ENCODE measurements around the gene SRD5A1. TPM values are rescaled to one million over a fixed set of nuclear protein-coding genes. Genes with fewer than 3 reads are reported as not detected.

SRD5A1 gene
- polyA plus RNA-seq, 1 experiment = 20.9 TPM

DNA sequence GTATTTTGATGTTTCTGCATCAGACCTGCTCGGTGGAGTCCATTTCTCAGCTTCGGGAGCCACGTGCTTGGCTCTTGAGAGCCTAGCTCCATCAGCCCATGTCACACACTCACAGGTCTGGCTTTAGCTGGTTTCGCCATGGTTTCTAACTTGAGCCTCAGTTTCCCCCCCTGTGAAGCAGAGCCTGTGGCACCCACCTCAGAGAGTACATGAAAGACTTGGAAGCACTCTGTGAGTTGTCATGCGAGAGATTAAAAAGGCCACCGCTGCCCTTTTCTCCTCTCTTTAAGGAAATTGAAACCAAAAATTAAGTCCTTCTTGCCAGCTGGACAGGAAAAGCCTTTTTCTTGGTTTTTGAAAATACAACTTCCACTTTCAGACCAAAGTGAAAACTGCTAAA, 88.8 kb downstream of the SRD5A1 start:
- H3K4me3 ChIP-seq (ENCODE audit: low read depth, low read length) = peak overlapping the region; percentile 6
- DNase-seq (ENCODE audit: low read depth) = no peak
- no peaks in the 10 kb centered on the region; the same call in none of the 2 replicates for H3K36me3 ChIP-seq (ENCODE audit: control insufficient read depth, insufficient read depth, low read length)
- ChIA-PET CTCF (interaction anchor here (1.4 kb wide), 1 partner anchor 24 kb away, joined by 4 read pairs; no protein-coding TSS in a partner anchor), POLR2A (no interaction called here)
- TF ChIP-seq, protein P1, sequence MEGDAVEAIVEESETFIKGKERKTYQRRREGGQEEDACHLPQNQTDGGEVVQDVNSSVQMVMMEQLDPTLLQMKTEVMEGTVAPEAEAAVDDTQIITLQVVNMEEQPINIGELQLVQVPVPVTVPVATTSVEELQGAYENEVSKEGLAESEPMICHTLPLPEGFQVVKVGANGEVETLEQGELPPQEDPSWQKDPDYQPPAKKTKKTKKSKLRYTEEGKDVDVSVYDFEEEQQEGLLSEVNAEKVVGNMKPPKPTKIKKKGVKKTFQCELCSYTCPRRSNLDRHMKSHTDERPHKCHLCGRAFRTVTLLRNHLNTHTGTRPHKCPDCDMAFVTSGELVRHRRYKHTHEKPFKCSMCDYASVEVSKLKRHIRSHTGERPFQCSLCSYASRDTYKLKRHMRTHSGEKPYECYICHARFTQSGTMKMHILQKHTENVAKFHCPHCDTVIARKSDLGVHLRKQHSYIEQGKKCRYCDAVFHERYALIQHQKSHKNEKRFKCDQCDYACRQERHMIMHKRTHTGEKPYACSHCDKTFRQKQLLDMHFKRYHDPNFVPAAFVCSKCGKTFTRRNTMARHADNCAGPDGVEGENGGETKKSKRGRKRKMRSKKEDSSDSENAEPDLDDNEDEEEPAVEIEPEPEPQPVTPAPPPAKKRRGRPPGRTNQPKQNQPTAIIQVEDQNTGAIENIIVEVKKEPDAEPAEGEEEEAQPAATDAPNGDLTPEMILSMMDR (IDR thresholded peaks at IDR 0.05; ENCODE audit: insufficient read depth, low read depth, low read length) = no peak
- no peaks in the 10 kb centered on the region for H3K27me3 ChIP-seq (ENCODE audit: control insufficient read depth, insufficient read depth, low read length)

DNA sequence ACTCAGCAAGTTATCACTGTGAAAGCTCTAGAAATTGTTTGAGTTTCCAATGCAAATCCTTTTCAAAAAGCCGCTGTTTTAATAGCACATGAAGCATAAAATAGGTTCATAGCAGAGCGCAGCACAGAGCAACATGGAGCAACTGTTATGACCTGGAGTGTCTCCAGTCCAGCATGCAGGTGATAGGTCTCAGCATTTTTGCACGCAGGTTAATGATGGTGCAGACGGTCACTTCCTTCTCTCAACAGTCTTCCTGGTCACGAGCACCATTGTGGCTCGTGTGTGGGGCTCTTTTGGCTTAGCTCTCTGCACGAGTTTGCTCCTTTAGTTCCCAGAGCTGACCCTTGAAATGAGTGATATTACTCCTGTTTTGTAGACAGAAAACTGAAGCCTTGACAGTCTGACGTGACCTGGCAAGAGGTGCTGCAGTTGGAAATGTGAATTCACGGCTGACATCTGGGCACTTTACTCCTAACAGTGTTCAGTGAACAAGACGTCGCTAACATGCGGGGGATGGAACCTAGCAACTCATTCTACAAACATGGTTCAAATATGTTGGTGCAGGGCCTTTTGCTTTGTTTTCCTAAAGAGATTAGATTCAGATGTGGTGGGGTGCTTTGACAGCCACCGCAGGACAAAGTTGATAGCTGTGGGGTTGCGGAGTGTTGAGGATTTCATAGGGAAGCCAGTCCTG, 90.0 kb downstream of the SRD5A1 start:
- ChIA-PET POLR2A (no interaction called here), CTCF (interaction anchor here (1.4 kb wide), 1 partner anchor 22 kb away, joined by 4 read pairs; no protein-coding TSS in a partner anchor)
- Histone ChIP-seq H3K27me3 (ENCODE audit: control insufficient read depth, insufficient read depth, low read length) (no peaks in the 10 kb centered on the region), H3K4me3 (ENCODE audit: low read depth, low read length) (no peak overlapping the region), H3K36me3 (ENCODE audit: control insufficient read depth, insufficient read depth, low read length) (no peaks in the 10 kb centered on the region; the same call in none of the 2 replicates)
- DNase-seq (ENCODE audit: low read depth) = no peak
- TF ChIP-seq, protein P1 (IDR thresholded peaks at IDR 0.05; ENCODE audit: insufficient read depth, low read depth, low read length) = no peak

DNA sequence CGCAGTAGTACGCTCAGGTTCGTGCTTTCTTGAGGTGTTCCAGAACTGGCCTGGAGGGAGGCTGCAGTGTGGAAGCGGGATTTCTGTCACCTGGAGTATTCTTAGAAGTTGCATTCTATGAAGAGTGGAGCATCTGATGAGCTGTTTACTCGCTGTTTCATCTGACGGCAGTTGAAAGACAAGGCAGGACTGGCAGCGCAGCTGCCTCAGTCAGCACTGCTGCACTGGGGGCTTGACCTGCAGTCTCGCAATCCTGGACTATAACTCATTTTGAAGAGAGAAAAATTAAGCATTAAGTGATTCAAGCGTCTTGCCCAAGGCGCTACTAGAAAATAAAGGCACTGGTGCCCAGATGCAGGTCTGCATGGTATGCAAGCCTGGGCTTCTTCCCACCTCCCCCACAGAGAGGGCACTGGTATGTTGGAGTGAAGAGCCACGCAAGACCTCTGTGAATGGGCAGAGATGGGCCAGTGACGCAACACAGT, 90.6 kb downstream of the SRD5A1 start:
- CTCF ChIA-PET = no interaction called here
- H3K4me3 ChIP-seq (ENCODE audit: low read depth, low read length) = no peak overlapping the region
- POLR2A ChIA-PET = no interaction called here
- H3K27me3 ChIP-seq (ENCODE audit: control insufficient read depth, insufficient read depth, low read length) = no peaks in the 10 kb centered on the region
- TF ChIP-seq, protein P1 (IDR thresholded peaks at IDR 0.05; ENCODE audit: insufficient read depth, low read depth, low read length) = no peak
- H3K36me3 ChIP-seq (ENCODE audit: control insufficient read depth, insufficient read depth, low read length) = no peaks in the 10 kb centered on the region; the same call in 1 of the 2 replicates
- no peak for DNase-seq (ENCODE audit: low read depth)

Other genes starting within 250 kb of the SRD5A1 start
- not detected in 2 replicates for gene UBE2QL1, start 184.6 kb upstream of the SRD5A1 start, polyA plus RNA-seq (2011; rRNA removed)
- gene NSUN2, start 396 bp upstream of the SRD5A1 start, polyA plus RNA-seq (2011; rRNA removed) = 31.2 and 35.3 TPM in 2 replicates
- 4.0 and 4.1 TPM in 2 replicates for gene TENT4A, start 80.0 kb downstream of the SRD5A1 start, polyA plus RNA-seq (2011; rRNA removed)